Kidney tubule cell (primary cell): ENCODE measurements around the gene LACRT.
"Not testable (repeated sequence)": the region's sequence is repeated elsewhere in the genome, so short reads cannot be mapped to it uniquely, and the experiment has no call there.

Source experiments
- DNase-seq: peaks from one replicate; pipeline ENCODE4 v3.0.0-alpha.2; 2018; ENCODE audit warnings: low spot score

The LACRT gene, protein sequence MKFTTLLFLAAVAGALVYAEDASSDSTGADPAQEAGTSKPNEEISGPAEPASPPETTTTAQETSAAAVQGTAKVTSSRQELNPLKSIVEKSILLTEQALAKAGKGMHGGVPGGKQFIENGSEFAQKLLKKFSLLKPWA

GRCh38 chr12:54634795-54635194 lies at the start of gene LACRT:
LACRT (minus strand) TSS chr12:54634895; CDS start chr12:54634841, 54 bp downstream.
- no peak for DNase-seq

DNA sequence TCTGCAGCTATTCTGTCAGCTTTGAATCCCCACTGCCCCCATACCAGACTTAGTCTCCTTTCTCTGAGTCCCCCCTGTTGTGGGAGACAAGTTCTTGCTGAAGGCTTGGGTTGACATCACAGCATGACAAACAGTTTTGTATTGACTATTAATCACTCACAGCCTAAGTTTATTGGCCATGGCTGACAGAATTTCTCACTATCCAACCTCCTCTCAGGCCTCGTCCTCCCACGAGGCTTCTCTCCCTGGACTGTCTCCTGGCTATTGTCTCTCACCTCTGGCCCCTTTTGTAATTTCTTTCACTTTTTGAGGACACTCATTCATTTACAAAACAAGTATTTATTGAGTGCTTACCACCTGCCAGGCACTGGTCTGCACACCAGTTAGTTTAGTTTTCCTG lies 48.7 kb upstream of the LACRT start:
- DNase-seq: no peak

DNA sequence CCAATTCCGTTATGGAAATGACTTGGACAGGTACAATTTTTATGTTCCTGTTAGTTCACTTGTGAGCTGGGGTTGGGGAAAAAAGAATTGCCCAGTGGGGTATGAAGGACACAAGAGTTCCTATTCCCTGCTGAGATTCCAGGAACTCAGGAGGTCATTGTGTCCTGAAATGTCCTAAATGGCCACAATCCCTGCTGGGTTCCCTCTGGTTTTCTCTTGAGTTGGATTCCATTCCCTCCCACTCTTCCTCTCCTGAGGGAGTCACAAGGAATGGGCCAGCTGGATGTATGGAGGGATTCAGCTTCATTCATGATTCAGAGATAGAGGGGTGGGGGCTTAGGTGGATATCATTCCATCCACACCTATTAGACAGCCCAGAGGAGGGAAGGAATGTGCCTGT lies 48.0 kb upstream of the LACRT start:
- DNase-seq: no peak

- DNase-seq: peak; percentile 22
These were observed 45.7 kb upstream of the LACRT start for GRCh38 chr12:54680374-54680773.

DNA sequence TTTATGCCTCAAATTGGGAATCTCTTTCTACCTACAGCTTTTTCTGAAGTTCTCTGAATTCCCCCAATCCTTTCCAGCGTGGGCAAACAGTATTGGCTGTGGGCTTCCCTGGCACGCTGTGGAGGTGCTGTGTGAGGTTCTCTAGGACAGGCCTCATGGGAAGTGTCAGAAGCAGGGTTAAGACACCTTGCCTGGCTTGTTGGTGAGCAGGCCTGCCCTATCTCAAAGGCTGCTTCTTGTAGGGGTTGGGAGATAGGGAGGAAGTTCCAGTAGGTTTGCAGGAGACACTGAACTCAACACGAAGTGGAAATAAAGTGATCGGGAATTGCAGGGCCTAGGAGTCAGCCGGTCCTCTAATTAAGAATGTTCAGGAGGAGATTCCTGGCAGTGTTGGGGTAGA lies 43.4 kb upstream of the LACRT start:
- DNase-seq: no peak

DNA sequence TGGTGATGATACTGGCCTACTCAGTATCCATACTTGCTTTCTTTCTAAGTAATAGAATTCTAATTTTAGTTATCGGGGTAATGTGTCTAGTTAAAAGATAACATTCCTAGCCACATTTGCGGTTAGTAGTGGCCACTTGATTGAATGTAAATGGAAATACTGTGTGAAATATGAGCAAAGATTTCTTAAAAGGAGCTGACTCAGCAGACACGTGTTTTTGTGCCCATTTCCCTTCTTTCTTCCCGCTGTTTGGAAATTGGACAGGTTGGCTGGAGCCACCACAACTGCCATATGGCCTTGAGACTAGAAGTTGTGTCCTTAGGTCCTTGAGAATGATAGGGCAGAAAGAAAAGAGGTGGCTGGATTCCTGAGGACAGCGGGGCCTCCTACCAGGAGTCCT lies 33.2 kb upstream of the LACRT start:
- DNase-seq: no peak

DNA sequence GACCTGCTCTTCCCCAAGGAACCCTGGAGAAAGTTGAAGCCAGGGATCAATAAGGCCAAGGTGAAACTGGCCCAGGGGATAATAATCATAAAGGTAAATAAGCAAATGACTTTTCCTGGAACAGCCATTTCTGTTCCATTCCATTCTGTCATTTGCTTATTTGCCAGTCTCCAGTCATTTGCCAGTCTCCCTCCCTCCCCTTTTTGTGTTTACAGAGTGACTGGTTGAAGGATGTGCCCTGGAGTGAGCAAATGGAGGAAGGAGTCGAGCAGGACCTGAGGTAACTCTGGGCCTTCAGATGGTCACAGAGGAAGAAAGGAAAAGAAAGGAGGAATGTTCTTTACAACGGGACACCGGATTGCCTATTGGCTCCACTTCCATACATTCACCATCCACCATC lies 31.3 kb upstream of the LACRT start:
- DNase-seq: no peak

DNA sequence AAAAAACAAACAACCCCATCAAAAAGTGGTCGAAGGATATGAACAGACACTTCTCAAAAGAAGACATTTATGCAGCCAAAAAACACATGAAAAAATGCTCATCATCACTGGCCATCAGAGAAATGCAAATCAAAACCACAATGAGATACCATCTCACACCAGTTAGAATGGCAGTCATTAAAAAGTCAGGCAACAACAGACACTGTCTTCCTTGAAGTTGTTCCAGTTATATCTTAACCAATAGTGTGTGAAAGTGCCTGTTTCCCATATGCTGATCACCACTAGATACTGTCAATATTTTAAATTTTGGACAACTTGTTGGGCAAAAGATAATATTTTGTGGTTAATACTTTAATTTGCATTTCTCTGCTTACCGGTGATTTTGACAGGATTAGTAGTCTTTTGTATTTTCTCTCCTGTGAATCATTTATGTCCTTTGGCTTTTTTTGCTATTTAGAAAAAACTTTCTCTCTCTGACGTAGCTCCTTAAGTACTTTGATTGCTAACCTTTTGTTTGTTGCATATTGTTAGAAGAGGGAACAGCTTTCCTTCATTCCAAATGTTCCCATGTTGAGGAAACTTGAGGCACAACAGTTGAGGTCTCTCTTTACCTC lies 30.4 kb upstream of the LACRT start:
- DNase-seq: not testable (repeated sequence)

GRCh38 chr12:54663603-54664002 lies 28.9 kb upstream of the LACRT start:
- DNase-seq: no peak

DNA sequence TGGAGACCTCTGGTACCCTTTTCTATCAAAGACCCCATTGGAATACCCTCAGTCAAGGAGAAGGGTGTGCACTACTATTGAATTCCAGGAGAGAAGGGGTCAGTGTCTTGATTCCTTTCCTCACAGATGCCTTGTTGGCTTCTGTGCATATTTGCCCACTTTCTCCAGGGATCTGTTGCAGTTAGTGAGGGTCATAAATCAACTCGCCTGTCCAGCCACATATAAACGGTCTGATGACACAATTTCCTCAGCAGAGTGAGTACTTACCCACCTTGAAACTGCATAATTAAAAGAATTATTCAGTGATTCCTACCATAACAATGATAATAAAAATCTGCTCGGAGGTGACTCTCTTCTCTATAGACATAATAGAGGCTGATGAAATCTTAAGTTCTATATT lies 27.3 kb upstream of the LACRT start:
- DNase-seq: no peak

GRCh38 chr12:54661048-54661447 lies 26.4 kb upstream of the LACRT start:
- no peak for DNase-seq

- DNase-seq: no peak
These were observed 25.7 kb upstream of the LACRT start for GRCh38 chr12:54660320-54660962.

DNA sequence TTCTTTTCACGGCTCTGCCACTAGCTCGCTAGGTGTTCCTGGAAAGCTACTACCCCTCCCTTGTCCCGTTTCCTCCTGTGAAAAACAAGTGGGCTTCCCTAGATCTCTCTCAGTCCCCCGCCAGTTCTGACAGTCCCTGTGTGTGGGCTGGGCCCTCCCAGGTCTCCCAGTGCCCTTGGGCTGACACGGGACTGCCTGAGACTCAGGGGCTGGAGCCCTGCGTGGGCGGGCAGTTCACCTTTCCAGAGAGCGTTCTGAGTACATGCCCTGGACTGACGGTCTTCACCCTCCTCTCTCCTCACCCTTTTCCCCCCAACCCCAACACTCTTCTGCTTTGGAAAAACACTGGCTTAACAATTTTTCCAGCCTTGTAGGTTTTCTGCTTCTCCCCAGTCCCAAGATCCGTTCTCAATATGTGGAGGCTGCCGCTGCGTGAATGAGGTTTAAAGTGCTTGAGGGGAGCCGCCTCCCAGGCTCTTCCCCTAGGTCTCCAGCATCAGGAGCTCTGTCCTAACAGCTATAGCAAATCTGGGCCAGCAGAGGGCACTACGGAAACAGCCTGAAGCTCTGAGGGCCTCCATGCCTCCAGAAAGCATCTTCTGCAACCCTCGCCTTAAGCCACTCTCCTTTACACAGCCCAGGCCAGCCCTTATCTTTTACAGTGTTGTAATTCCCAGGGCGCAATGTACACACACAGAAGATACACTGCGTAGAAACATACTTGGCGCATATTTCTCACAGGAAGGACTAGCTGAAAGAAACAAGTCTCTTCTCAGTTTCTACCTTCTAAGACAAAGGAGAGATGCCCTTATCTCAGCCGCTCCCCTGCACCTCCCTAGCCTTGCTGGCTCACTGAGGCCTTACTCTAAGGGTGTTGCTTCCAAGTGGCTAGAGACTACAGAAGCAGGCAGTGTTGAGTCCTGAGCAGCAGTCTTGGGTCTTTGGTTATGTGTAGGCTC lies 23.9 kb upstream of the LACRT start:
- DNase-seq: peak; percentile 58

DNA sequence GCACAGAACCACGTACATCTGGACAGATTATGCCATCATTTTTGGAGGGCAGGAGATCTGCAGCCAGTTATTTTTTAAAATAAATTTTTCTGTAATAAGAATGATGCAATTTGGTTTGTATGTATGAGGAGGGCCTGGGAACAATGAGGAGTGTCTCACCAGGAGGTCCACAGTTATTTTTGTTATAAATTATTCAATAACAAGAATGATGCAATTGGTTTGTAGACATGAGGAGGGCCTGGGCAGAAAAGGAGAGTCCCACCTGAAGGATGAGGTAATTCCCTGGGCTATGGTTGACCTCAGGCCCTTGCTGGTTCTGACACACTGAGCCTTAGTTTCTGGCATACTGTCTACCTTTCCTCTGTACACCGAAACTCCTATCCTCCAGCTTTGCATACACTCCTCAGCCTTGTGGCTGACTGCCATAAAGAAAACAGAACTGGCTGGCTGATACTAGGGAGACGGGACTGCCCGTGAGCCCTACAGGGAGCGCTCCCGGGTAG lies 22.5 kb upstream of the LACRT start:
- DNase-seq: peak; percentile 35

GRCh38 chr12:54654926-54655325 lies 20.2 kb upstream of the LACRT start:
- no peak for DNase-seq

- no peak for DNase-seq
These were observed 18.3 kb upstream of the LACRT start for GRCh38 chr12:54653025-54653424.

- no peak for DNase-seq
These were observed 16.2 kb upstream of the LACRT start for GRCh38 chr12:54650889-54651288.

DNA sequence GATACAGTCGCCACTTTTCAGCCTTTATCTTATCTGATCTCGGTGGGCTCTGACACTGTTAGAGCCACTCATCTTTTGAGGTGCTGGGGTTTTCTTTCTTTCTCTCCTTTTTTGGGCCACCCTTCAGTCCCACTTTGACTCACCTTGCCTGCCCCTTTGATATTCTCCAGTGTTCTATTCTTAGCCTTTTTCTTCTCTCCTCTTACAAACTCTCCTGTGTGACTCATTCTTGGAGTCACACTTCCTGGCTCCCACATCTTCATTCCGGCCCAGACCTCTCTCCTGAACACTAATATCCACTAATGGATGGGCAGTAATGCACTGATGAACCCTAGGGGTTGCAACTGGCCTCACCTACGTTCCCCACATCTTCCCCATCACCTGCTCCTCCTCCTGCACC lies 15.7 kb upstream of the LACRT start:
- peak; percentile 69 for DNase-seq

DNA sequence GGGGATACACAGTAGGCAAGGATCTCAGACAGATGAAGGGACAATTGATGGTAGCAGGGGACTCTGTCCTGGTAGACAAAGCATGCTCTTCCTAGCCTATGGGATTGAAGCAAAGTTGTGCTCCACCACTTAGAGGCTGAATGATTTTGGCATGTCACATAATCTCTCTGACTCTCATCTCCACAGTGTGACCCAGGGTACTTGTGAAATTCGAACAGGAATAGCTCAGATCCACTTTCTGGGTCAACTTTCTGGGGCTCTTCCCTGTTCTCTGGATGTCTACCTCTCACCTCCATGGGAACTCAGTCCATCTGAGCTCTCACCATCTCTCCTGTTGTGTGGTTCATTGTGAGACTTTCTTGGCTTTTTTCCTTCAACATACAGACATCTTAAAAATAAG lies 15.1 kb upstream of the LACRT start:
- DNase-seq: no peak

DNA sequence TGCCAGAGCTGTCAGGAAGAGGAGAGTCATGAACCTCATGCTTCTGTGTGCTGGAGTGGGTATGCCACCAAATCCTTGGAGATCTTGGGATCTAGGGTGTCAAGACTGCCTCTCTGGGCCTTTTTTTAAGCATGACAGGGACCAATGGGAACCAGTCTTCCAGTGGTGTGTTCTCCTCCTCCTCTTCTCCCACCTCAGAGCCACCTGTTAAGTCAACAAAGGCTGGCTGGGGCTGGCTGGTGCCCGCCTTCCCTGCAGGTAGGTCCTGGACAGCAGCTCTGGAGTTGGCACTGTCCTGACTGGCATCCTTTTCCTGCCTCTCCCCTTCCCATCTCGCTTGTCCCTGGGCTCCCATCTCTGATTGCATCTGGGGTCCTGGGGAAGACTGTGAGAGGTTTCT lies 13.6 kb upstream of the LACRT start, which contains the start of gene DCD:
Gene DCD, minus strand, starts transcription at position 101 of the 400 bp plus-strand sequence. Its CDS starts 62 bp downstream, at position 39.
- no peak for DNase-seq

- DNase-seq: no peak
These were observed 6.9 kb upstream of the LACRT start for GRCh38 chr12:54641554-54641953.

- DNase-seq: no peak
These were observed 6.4 kb upstream of the LACRT start for GRCh38 chr12:54641089-54641488.
